HL-60/S4 treated with phorbol 12-myristate 13-acetate at 8.2 ng/mL for 4 days and 3 days (cell line): ENCODE results near the gene SFPQ.
"Not testable (repeated sequence)": the region's sequence is repeated elsewhere in the genome, so short reads cannot be mapped to it uniquely, and the experiment has no call there.

Experiments
- in situ Hi-C: fragments of 300-500 bp; cut with MboI; formaldehyde crosslinking; loops from 2 replicates; pipeline ENCODE4 v1.15.0; 2022; ENCODE audit warnings: low sequenced_read_pairs

Gene SFPQ

GRCh38 chr1:35187816-35188342, 5.1 kb downstream of the SFPQ start:
- in situ Hi-C loops, result no loop called here

DNA sequence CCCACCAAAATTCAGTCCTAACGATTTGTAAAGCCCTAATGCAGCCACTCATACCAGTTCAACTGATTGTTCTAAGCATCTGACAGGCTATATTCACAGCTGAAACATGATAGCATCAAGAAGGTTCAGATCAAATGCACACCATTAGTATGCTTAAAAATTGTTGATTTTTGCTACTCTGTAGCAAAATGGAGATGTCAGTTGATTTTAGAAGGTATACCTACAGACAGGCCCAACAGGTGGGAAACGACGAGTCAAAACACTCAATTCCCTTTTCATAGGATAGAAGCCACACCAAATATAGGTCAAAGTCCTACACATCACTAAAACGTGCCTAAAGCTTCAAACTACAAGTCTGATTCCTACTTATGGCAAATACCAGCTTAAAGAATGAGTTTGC, 6.7 kb downstream of the SFPQ start:
- in situ Hi-C loops, result no loop called here

- in situ Hi-C loops, result no loop called here
Observed at GRCh38 chr1:35185200-35185599, 7.7 kb downstream of the SFPQ start.

DNA sequence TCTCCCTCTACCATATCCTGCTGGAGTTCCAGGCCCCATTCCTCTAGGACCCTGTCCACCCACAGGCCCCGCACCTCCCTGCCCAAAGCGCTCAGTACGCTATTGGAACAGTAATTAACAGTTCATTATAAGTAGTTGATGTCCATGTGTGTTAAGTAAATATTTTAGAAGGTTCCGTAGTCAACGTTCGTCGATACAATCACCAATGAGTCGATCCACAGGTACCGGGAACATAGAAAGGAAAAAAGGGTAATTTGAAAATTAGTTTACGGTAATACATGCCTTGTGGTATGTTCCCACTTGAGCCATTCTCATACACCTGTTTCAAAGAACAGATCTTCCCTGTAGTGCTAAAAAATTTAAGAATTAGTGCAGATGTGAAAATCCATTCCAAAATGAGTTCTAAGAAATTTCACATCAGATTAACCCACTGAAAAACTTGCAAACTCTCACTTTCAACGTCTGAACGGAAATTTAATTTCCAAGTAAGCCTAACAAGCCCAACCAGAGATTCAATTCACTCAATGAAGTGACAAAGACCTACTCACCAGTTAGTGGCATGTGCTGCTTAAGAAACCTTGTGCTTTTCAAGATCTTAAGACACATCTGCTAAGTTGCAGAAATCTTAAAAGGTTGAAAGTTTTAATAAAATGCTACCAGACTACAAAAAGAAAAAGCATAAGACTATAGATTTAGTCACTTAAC, 8.3 kb downstream of the SFPQ start:
- in situ Hi-C loops, result no loop called here

DNA sequence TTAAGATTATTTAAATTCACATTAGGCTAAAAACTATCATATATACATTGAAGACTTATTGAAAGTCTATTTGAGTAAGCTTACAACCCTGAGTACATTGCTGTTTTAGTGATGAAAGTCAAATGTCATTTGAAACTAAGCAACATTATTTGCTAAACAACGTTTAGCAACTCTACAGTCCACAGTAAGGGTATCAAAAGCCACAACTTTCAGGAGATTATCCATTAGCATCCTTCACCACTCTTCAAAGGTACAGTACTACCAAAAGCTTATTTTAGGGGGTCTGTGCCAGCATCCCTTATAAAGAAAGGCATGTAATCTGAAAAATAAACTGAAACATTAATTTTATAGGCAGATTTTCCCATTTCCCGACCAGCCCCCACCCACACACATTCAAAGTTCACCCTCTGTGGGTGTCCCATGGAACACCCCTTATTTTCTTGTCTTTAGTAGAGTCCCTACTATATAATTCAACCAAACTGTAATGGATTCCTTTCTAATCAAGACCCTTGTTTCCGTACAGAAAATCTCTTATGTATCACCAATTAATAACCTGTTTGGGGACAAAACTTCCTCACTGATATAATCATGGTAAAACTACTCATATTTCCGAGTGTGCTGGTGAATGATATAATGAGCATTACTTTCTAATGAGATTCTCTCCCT, 11.0 kb downstream of the SFPQ start:
- in situ Hi-C loops, result no loop called here

DNA sequence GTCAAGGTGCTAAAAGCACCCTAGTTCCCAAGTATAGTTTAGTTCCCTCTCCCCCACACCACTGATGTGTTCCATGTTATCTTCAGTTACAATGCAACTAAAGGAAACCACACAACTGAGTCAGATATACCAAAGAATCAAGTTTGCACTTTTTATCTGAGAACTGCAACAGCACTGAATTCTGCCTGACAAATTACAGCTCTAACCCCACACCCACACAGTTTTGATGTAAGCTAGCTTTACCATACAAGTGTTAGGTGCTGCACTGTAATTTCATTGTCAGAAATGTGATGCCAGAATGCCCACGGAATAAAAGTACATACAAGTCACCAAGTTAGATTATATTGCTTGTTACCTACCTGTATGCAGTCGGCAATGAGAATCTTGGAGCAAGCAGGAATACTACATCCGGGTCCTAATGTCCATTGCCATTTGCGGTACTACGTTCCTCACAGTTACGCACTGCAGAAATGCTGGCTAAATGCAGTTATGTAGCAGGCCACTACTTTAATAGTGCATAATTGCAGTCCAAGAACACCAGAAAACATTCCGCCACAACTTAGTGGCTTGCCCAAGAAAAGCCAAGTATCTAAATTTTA, 12.1 kb downstream of the SFPQ start:
- in situ Hi-C loops, result no loop called here

- in situ Hi-C loops, result no loop called here
Observed at GRCh38 chr1:35179908-35180307, 13.0 kb downstream of the SFPQ start.

- in situ Hi-C loops, result no loop called here
Observed at GRCh38 chr1:35178874-35179380, 14.0 kb downstream of the SFPQ start.

GRCh38 chr1:35178295-35178695, 14.7 kb downstream of the SFPQ start:
- in situ Hi-C loops, result no loop called here

- in situ Hi-C loops, result no loop called here
Observed at GRCh38 chr1:35177237-35177786, 15.6 kb downstream of the SFPQ start.

- in situ Hi-C loops, result no loop called here
Observed at GRCh38 chr1:35175602-35176001, 17.3 kb downstream of the SFPQ start.

DNA sequence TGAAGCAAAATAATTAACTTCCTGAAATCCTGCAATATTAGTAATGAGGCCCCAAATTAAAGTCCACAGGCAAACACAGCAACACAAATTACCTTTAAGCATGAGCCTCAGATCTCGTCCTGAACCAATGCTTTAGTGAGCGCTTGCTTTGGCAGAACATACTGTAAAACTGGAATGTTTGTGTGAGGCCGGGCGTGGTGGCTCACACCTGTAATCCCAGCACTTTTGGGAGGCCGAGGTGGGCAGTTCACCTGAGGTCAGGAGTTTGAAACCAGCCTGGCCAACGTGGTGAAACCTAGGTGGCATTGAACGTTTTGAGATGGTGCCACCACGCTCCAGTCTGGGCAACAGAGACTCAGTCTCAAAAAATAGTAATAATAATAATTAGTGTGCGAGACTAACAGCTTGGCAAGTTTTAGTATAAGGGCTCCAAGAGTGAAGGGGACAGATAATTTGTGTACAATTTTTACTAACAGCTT, 17.8 kb downstream of the SFPQ start:
- in situ Hi-C loops, result no loop called here

DNA sequence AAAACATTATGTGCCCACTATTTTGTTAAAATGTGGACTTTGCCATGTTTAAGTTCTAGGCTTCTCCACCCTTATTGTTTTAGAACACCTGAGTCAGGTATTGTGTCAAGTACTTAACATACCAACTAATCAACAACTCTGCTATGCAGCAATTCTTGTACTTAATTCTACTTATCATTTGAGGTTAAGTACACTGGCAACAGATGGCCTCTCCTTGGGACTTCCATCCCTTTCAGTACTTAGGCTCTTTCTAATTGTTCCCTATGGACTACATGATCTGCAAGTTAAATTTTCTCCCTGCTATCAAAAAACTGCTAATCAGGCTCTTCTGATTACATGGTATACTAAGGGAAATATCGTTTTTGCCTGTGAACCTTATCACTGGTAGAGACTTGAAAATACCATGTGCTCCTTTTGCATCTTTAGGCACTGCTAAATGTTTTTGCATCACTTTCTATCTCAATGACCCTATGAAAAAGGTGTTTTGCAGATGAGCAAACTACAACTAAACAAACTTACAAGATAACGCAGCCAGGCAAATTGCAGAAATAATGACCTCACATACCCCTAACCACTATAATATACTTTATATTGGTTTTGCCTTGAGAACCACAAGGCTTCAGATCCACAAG, 18.9 kb downstream of the SFPQ start:
- in situ Hi-C loops, result no loop called here

DNA sequence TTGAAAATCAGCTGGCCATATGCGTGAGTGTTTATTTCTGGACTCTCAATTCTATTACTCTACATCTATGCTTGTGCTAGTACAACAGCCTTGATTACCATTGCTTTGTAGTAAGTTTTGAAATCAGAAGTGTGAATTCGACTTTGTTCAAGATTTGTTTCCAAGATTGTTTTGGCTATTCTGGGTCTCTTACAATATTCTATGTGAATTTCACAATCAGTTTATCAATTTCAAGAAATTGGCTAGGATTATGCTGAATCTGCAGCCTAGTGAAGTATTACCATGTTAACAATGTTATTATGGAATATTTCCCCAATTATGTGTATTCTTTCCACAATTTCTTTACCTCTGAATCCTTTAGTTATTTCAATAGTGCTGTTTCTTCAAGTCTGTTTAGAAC, 19.5 kb downstream of the SFPQ start:
- in situ Hi-C loops, result no loop called here

DNA sequence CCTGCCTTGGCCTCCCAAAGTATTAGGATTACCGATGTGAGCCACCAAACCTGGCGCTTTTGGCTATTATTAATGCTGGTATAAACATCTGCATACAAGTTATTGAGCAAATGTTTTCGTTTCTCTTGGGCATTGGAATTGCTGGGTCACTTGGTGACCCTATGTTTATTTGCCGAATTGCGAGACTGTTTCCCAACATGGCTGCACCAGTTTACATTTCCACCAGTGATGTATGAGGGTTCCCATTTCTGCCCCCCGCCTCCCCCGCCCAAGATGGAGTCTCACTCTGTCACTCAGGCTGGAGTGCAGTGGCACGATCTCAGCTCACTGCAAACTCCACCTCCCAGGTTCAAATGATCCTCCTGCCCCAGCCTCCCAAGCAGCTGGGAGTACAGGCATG, 20.9 kb downstream of the SFPQ start:
- in situ Hi-C loops, result no loop called here

GRCh38 chr1:35171579-35171978, 21.4 kb downstream of the SFPQ start:
- in situ Hi-C loops, result no loop called here

DNA sequence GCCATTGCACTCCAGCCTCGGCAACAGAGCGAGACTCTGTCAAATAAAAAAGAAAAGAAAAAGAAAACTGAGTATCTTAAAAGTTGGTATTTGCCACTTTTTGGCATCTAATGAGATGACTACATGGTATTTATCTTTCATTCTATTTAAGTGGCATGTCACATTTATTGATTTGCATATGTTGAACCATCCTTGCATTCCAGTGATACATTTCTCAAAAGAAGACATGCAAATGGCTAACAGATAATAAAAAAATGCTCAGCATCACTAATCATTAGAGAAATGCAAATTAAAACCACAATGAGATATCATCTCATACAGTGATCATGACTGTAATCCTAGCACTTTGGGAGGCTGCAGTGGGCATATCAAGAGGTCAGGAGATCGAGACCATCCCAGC, 28.1 kb downstream of the SFPQ start:
- in situ Hi-C loops, result no loop called here

- in situ Hi-C loops, result no loop called here
Observed at GRCh38 chr1:35151220-35151619, 41.7 kb downstream of the SFPQ start.

DNA sequence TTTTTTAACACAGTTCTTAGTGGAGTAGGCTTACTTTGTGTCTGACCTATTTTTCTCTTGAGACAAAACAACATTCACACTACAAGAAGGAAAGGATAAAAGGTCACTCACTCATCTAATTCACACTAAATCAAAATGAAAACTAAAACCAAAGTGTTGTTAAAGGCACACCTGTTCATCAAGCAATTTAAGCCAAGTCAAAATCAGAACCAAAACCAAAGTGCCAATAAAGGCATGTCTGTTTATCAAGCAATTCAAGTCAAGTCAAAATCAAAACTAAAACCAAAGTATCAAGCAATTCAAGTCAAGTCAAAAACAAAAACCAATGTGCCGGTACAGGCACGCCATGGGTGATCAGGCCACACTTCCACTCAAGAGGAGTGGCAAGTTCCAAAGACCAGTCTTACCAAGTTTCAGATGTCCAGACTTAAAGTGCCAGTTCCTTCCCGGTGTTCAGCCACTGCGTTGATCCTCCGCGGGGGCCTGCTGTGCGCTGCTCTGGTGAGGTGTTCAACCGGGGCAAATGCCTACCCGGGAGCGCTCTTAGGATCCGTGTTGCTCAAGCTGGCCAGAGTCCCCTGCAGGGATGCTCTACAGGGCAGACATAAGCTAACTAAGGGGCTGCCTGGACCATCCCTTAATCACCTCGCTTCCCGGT, 46.9 kb downstream of the SFPQ start:
- in situ Hi-C loops, result not testable (repeated sequence)

GRCh38 chr1:35143737-35144508, 49.0 kb downstream of the SFPQ start:
- in situ Hi-C loops, result no loop called here
